Neural cell (in vitro differentiated cells): ENCODE results near the gene PRDM1. TPM values are rescaled to one million over a fixed set of nuclear protein-coding genes. Genes with fewer than 3 reads are reported as not detected.

ENCODE experiments used
- H2AFZ ChIP-seq: fragments of 200-600, 300-800 bp; sonication (generic), shearing (Covaris generic); 2 replicates; pipeline ENCODE4 v1.6.0; 2014; ENCODE audit warnings: low read depth, mild to moderate bottlenecking, antibody characterized with exemption, low read length, moderate library complexity
- H3F3A ChIP-seq: fragments of 200-600 bp; shearing (Covaris generic); 2 replicates; pipeline ENCODE4 v1.6.1; 2016; ENCODE audit warnings: mild to moderate bottlenecking, moderate library complexity, mixed read lengths, antibody characterized with exemption, low read length; ENCODE audit not compliant: insufficient read depth, poor library complexity, severe bottlenecking
- H3K27ac ChIP-seq: fragments of 200-600, 300-800 bp; sonication (generic), shearing (Covaris generic); 2 replicates; pipeline ENCODE4 v1.5.1; 2014; ENCODE audit warnings: mild to moderate bottlenecking, low read length, moderate library complexity
- H3K27me3 ChIP-seq: fragments of 300-800, 200-600 bp; sonication (generic), shearing (Covaris generic); 2 replicates; pipeline ENCODE4 v1.6.0; 2014; ENCODE audit warnings: mild to moderate bottlenecking, low read depth, low read length, moderate library complexity; ENCODE audit not compliant: insufficient read depth
- H3K36me3 ChIP-seq: fragments of 300-800, 200-600 bp; sonication (generic), shearing (Covaris generic); 2 replicates; pipeline ENCODE4 v1.5.1; 2014; ENCODE audit warnings: mild to moderate bottlenecking, antibody characterized with exemption, low read length, moderate library complexity; ENCODE audit not compliant: insufficient read depth
- H3K4me2 ChIP-seq: fragments of 300-800, 200-600 bp; sonication (generic), shearing (Covaris generic); 2 replicates; pipeline ENCODE4 v1.6.0; 2014; ENCODE audit warnings: mild to moderate bottlenecking, low read length
- H3K4me3 ChIP-seq: fragments of 300-800, 200-600 bp; sonication (generic), shearing (Covaris generic); 2 replicates; pipeline ENCODE4 v1.5.1; 2014; ENCODE audit warnings: mild to moderate bottlenecking, low read length, moderate library complexity
- H3K79me2 ChIP-seq: fragments of 200-600 bp; shearing (Covaris generic); replicated peaks from 2 replicates; pipeline ENCODE4 v1.6.0; 2014; ENCODE audit warnings: mild to moderate bottlenecking, low read length, moderate library complexity; ENCODE audit not compliant: insufficient read depth
- H3K9ac ChIP-seq: fragments of 300-800, 200-600 bp; sonication (generic), shearing (Covaris generic); 2 replicates; pipeline ENCODE4 v1.6.1; 2016; ENCODE audit warnings: mild to moderate bottlenecking, low read length, mixed read lengths
- H3K9me2 ChIP-seq: fragments of 200-600 bp; shearing (Covaris generic); 2 replicates; pipeline ENCODE4 v1.6.1; 2016; ENCODE audit warnings: mild to moderate bottlenecking, low read length, mixed read lengths; ENCODE audit not compliant: insufficient read depth
- H3K9me3 ChIP-seq: fragments of 200-600, 300-800 bp; sonication (generic), shearing (Covaris generic); 2 replicates; pipeline ENCODE4 v1.6.1; 2016; ENCODE audit warnings: mild to moderate bottlenecking, mixed run types, low read length, moderate library complexity, mixed read lengths
- H4K20me1 ChIP-seq: fragments of 200-600 bp; shearing (Covaris generic); 2 replicates; pipeline ENCODE4 v1.6.1; 2016; ENCODE audit warnings: mild to moderate bottlenecking, mixed run types; ENCODE audit not compliant: insufficient read depth
- CTCF ChIP-seq: fragments of 450-650 bp; IDR thresholded peaks from 2 replicates; pipeline ENCODE4 v1.5.1; 2014; ENCODE audit warnings: antibody characterized with exemption, mild to moderate bottlenecking, moderate library complexity; ENCODE audit not compliant: poor library complexity, severe bottlenecking
- EP300 ChIP-seq: fragments of 450-650 bp; conservative IDR thresholded peaks from 2 replicates; pipeline ENCODE4 v1.6.1; 2014; ENCODE audit warnings: antibody characterized with exemption, mild to moderate bottlenecking, moderate library complexity; ENCODE audit not compliant: poor library complexity, severe bottlenecking
- EZH2 ChIP-seq: fragments of 200-600, 300-800 bp; shearing (Covaris generic), sonication (generic); IDR thresholded peaks from 2 replicates; pipeline ENCODE4 v1.6.1; 2014; ENCODE audit warnings: antibody characterized with exemption, low read length, borderline replicate concordance, mild to moderate bottlenecking; ENCODE audit not compliant: insufficient read depth, poor library complexity, severe bottlenecking
- MXI1 ChIP-seq: fragments of 450-650 bp; conservative IDR thresholded peaks from 2 replicates; pipeline ENCODE4 v1.6.1; 2014; ENCODE audit warnings: antibody characterized with exemption, mild to moderate bottlenecking; ENCODE audit not compliant: poor library complexity, severe bottlenecking
- POLR2AphosphoS5 ChIP-seq: IDR thresholded peaks from 2 replicates; pipeline ENCODE4 v1.6.1; 2012
- RAD21 ChIP-seq: fragments of 450-650 bp; conservative IDR thresholded peaks from 2 replicates; pipeline ENCODE4 v1.6.1; 2014; ENCODE audit warnings: antibody characterized with exemption, mild to moderate bottlenecking, moderate library complexity
- REST ChIP-seq: IDR thresholded peaks from 2 replicates; pipeline ENCODE4 v1.6.1; 2012; ENCODE audit warnings: borderline replicate concordance
- SMC3 ChIP-seq: fragments of 450-650 bp; conservative IDR thresholded peaks from 2 replicates; pipeline ENCODE4 v1.6.1; 2014; ENCODE audit warnings: antibody characterized with exemption, mild to moderate bottlenecking, moderate library complexity; ENCODE audit not compliant: poor library complexity
- TAF1 ChIP-seq: IDR thresholded peaks from 2 replicates; pipeline ENCODE4 v1.6.1; 2012; ENCODE audit warnings: low read depth
- polyA plus RNA-seq: library from polyadenylated mRNA; depleted of rRNA; stranded (reverse); fragments of >200 nt; gene quantifications from 2 replicates; pipeline ENCODE4 v1.2.3, GENCODE V29; 2014

PRDM1 gene
- polyA plus RNA-seq, 1 donor from 2014 or later: 0.09 TPM

GRCh38 chr6:106099235-106099537, 13.1 kb downstream of the PRDM1 start:
- TF ChIP-seq EP300 (no peak), POLR2AphosphoS5 (no peak), RAD21 (no peak), CTCF (no peak), MXI1 (no peak), TAF1 (no peak), REST (no peak), SMC3 (no peak), EZH2 (no peak)
- Histone ChIP-seq H3K27ac (no peak overlapping the region), H3K79me2 (no peaks in the 10 kb centered on the region), H4K20me1 (no peaks in the 10 kb centered on the region), H3K9me2 (no peaks in the 10 kb centered on the region), H3K27me3 (peaks cover 17% of the 10 kb centered on the region), H3K4me3 (no peak overlapping the region), H3K36me3 (no peaks in the 10 kb centered on the region), H3F3A (no peaks in the 10 kb centered on the region), H3K4me2 (no peak overlapping the region), H2AFZ (no peak overlapping the region), H3K9ac (no peak overlapping the region), H3K9me3 (no peaks in the 10 kb centered on the region)

- no peaks in the 10 kb centered on the region for H4K20me1 ChIP-seq
- H3K9ac ChIP-seq: no peak overlapping the region
- no peaks in the 10 kb centered on the region for H3F3A ChIP-seq
- no peaks in the 10 kb centered on the region for H3K36me3 ChIP-seq
- H3K4me3 ChIP-seq: no peak overlapping the region
- no peak overlapping the region for H3K27ac ChIP-seq
- H3K9me3 ChIP-seq: no peaks in the 10 kb centered on the region
- TF ChIP-seq CTCF: no peak
- no peaks in the 10 kb centered on the region for H3K79me2 ChIP-seq
- H3K9me2 ChIP-seq: no peaks in the 10 kb centered on the region
- peaks cover 17% of the 10 kb centered on the region for H3K27me3 ChIP-seq
- no peak overlapping the region for H2AFZ ChIP-seq
- no peak overlapping the region for H3K4me2 ChIP-seq
Measured at GRCh38 chr6:106100755-106101154, 14.6 kb downstream of the PRDM1 start.
